Measurements from ENCODE around the gene UBE2S.
A peak's percentile ranks its signal among the peaks of the same experiment; 100 is the strongest.

Gene UBE2S

GRCh38 chr19:55423225-55424005, 15.8 kb upstream of the UBE2S start:
- TF ChIP-seq CTCF (IDR thresholded peaks at IDR 0.05): no peak

GRCh38 chr19:55419624-55420236, 12.1 kb upstream of the UBE2S start:
- no peak for TF ChIP-seq CTCF (IDR thresholded peaks at IDR 0.05)

- no peak for TF ChIP-seq CTCF (IDR thresholded peaks at IDR 0.05)
These were observed 11.5 kb upstream of the UBE2S start for GRCh38 chr19:55419103-55419502.

DNA sequence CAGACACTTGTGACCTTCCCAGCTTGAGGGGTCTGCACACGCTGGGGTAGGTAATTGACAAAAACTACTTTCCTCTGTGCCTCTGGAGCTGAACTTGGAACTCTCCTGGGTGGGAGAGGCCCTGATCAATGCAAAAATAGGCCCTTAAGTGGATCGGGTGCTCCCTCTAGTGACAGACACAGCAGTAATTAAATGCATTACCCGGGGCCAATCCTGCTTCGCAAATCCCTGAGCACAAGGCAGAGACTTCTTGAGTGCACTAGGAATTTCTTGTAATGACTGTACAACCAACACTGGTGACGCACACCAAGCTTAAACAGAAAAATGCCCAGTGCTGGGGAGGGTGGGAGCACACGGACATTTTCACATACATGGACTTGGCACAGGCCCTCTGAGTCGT, 10.6 kb upstream of the UBE2S start:
- peak; percentile 58 for TF ChIP-seq CTCF (IDR thresholded peaks at IDR 0.05)

DNA sequence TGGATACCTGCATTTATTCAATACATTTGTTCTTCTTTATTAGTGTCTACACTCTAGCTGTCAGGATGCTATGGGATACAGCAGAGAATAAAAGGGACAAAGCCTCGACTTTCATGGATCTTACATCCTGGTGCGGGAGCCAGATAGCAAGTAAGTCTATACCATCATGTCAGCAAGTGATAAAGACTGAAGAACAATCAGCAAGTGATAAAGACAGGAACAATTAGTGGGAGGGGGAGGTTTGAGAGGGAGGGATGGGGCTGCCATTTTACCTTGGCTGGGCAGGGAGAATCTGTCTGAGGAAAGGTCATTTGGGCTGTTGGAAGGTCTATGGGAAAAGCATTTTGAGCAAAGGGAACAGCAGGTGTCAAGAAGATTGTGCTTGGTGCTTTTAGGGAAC, 2.6 kb upstream of the UBE2S start:
- TF ChIP-seq CTCF (IDR thresholded peaks at IDR 0.05): no peak

DNA sequence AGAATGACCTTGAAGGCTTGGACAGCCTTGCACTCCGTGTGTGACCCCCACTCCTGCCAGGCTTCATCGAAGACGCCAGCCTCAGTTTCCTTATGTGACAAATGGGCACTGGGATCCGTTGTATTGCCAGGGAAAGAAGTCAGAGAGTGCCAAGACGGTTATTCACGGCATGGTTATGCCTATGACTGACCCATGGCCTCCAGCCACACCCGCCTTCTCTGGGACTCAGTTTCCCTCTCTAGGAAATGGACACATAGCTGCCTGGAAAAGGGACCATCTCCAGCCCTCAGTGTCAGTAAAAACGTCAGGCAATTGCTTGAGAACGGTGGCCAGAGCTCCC, 915 bp upstream of the UBE2S start:
- no peak for TF ChIP-seq CTCF (IDR thresholded peaks at IDR 0.05)

- TF ChIP-seq CTCF (IDR thresholded peaks at IDR 0.05): no peak
These were observed 378 bp upstream of the UBE2S start for GRCh38 chr19:55407800-55408532.
